Measurements from ENCODE around the gene GALNS.

Gene GALNS

GRCh38 chr16:88814144-88814502, 42.6 kb downstream of the GALNS start:
- FAIRE-seq: no peak

- no peak for FAIRE-seq
Observed at GRCh38 chr16:88813269-88814143, 43.2 kb downstream of the GALNS start.

- FAIRE-seq: no peak
Observed at GRCh38 chr16:88812513-88813268, 44.1 kb downstream of the GALNS start.

- FAIRE-seq: no peak
Observed at GRCh38 chr16:88811769-88812512, 44.8 kb downstream of the GALNS start, which contains the start of gene APRT. TSS of gene APRT (minus strand) at chr16:88811928. CDS start at chr16:88811899, 29 bp downstream.

- FAIRE-seq: no peak
Observed at GRCh38 chr16:88810912-88811768, 45.6 kb downstream of the GALNS start.

GRCh38 chr16:88810166-88810911, 46.4 kb downstream of the GALNS start:
- no peak for FAIRE-seq

- no peak for FAIRE-seq
Observed at GRCh38 chr16:88809676-88810165, 47.0 kb downstream of the GALNS start.

- no peak for FAIRE-seq
Observed at GRCh38 chr16:88809068-88809675, 47.6 kb downstream of the GALNS start.

- FAIRE-seq: no peak
Observed at GRCh38 chr16:88807626-88808453, 48.9 kb downstream of the GALNS start.

GRCh38 chr16:88807142-88807625, 49.6 kb downstream of the GALNS start:
- FAIRE-seq: no peak

GRCh38 chr16:88806491-88807111, 50.1 kb downstream of the GALNS start:
- no peak for FAIRE-seq

GRCh38 chr16:88805887-88806393, 50.8 kb downstream of the GALNS start:
- FAIRE-seq: no peak

- no peak for FAIRE-seq
Observed at GRCh38 chr16:88805340-88805715, 51.4 kb downstream of the GALNS start.

GRCh38 chr16:88804552-88805339, 52.0 kb downstream of the GALNS start:
- FAIRE-seq: no peak

GRCh38 chr16:88804173-88804551, 52.6 kb downstream of the GALNS start:
- FAIRE-seq: no peak

- FAIRE-seq: no peak
Observed at GRCh38 chr16:88803264-88803987, 53.3 kb downstream of the GALNS start, which contains the start of gene CDT1. TSS of gene CDT1 (plus strand) at chr16:88803789. CDS start at chr16:88803832, 43 bp downstream.

- no peak for FAIRE-seq
Observed at GRCh38 chr16:88800277-88800592, 56.5 kb downstream of the GALNS start.
